ENCODE data around the gene CHPF. TPM values are rescaled to one million over a fixed set of nuclear protein-coding genes. Genes with fewer than 3 reads are reported as not detected.

CHPF gene
- total and polyA plus RNA-seq, 4 donors, result 26.5 to 135 (median 58.2) TPM

- WGBS, result 91% methylated on average over 3 of the region's 3 CpGs
- Histone ChIP-seq H3K4me3 (ENCODE audit: low read depth in 1 of 3, low read length in 3 of 3) (no peak overlapping the region), H3K9me3 (ENCODE audit: control insufficient read depth in 4 of 4, low read length in 3 of 4) (no peaks in the 10 kb centered on the region), H3K27me3 (ENCODE audit: control insufficient read depth in 4 of 4, insufficient read depth in 4 of 4, low read length in 3 of 4) (no peaks in the 10 kb centered on the region), H3K4me1 (ENCODE audit: control insufficient read depth in 4 of 4, insufficient read depth in 4 of 4, low read length in 3 of 4) (no peaks in the 10 kb centered on the region), H3K27ac (ENCODE audit: low read depth in 1 of 2, low read length in 2 of 2) (no peak overlapping the region), H3K9ac (ENCODE audit: low read depth in 1 of 2, low read length in 2 of 2) (no peak overlapping the region), H3K36me3 (ENCODE audit: control insufficient read depth in 4 of 4, insufficient read depth in 3 of 4, low read depth in 1 of 4, low read length in 3 of 4) (peaks cover 0 to 6% (median 0%) of the 10 kb centered on the region in 4 donors)
- no peak for DNase-seq (ENCODE audit: low spot score)
- TF ChIP-seq YY1 (IDR thresholded peaks at IDR 0.05) (no peak), EGR1 (IDR thresholded peaks at IDR 0.05; ENCODE audit: low read depth in 2 of 2) (no peak), RXRA (IDR thresholded peaks at IDR 0.05) (no peak), SP1 (IDR thresholded peaks at IDR 0.05) (no peak), GABPA (IDR thresholded peaks at IDR 0.05 in 1 of 2, conservative IDR thresholded peaks at IDR 0.05 in 1 of 2) (no peak), TAF1 (conservative IDR thresholded peaks at IDR 0.05) (no peak), NR2F2 (IDR thresholded peaks at IDR 0.05) (no peak)
- TF ChIP-seq, protein P1, sequence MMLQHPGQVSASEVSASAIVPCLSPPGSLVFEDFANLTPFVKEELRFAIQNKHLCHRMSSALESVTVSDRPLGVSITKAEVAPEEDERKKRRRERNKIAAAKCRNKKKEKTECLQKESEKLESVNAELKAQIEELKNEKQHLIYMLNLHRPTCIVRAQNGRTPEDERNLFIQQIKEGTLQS (IDR thresholded peaks at IDR 0.05), result no peak
Observed at GRCh38 chr2:219560893-219561178, 17.2 kb upstream of the CHPF start.

- Histone ChIP-seq H3K4me1 (ENCODE audit: control insufficient read depth in 4 of 4, insufficient read depth in 4 of 4, low read length in 3 of 4) (no peaks in the 10 kb centered on the region), H3K36me3 (ENCODE audit: control insufficient read depth in 4 of 4, insufficient read depth in 3 of 4, low read depth in 1 of 4, low read length in 3 of 4) (peaks cover 0 to 6% (median 0%) of the 10 kb centered on the region in 4 donors), H3K27ac (ENCODE audit: low read depth in 1 of 2, low read length in 2 of 2) (no peak overlapping the region), H3K9me3 (ENCODE audit: control insufficient read depth in 4 of 4, low read length in 3 of 4) (no peaks in the 10 kb centered on the region), H3K9ac (ENCODE audit: low read depth in 1 of 2, low read length in 2 of 2) (no peak overlapping the region), H3K27me3 (ENCODE audit: control insufficient read depth in 4 of 4, insufficient read depth in 4 of 4, low read length in 3 of 4) (no peaks in the 10 kb centered on the region), H3K4me3 (ENCODE audit: low read depth in 1 of 3, low read length in 3 of 3) (no peak overlapping the region)
- no peak for DNase-seq (ENCODE audit: low spot score)
- TF ChIP-seq GABPA (IDR thresholded peaks at IDR 0.05 in 1 of 2, conservative IDR thresholded peaks at IDR 0.05 in 1 of 2), result no peak
- TF ChIP-seq CTCF (IDR thresholded peaks at IDR 0.05; ENCODE audit: low read depth, low read length, missing input control), result peak; percentile 32
- WGBS, result 42% methylated on average over 8 of the region's 8 CpGs
Observed at GRCh38 chr2:219560037-219560892, 16.7 kb upstream of the CHPF start.

DNA sequence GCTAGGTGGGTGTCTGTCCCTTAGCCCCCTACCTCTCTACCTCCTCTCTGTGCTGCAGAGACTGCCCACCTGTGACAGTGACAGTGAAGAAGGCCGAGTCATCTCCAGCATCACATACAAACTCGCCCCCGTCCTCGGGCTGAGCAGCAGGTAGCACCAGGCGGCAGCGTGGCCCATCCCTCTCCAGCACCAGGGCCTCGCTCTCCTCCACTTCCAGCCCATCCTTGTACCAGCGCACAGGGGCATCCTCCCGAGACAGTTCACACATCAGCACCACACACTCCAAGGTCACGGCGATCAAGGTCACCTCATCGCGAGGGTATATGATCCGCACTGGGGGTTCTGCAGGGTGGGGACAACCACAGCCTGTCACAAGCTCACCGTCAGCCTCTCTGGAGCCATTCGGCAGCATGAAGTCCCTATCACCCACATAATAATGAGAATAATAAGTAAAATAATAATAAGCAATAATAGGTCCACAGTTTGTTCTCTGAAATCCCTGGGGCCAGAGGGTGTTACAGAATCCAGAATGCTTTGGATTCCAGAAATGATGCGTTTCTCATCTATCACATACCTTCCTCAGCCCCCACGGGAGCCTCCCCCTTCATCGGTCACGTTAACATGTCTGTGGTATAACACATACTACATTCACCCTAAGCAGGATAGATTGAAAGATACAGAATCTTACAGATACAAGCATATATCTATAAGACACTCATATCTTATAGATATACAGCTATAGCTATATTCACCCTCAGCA, 15.7 kb upstream of the CHPF start:
- no peak for DNase-seq (ENCODE audit: low spot score)
- H3K9ac ChIP-seq (ENCODE audit: low read depth in 1 of 2, low read length in 2 of 2), result no peak overlapping the region
- no peak overlapping the region for H3K27ac ChIP-seq (ENCODE audit: low read depth in 1 of 2, low read length in 2 of 2)
- 94% methylated on average over 20 of the region's 20 CpGs for WGBS
- peaks cover 0 to 3% (median 0%) of the 10 kb centered on the region in 4 donors for H3K36me3 ChIP-seq (ENCODE audit: control insufficient read depth in 4 of 4, insufficient read depth in 3 of 4, low read depth in 1 of 4, low read length in 3 of 4)
- no peak overlapping the region for H3K4me3 ChIP-seq (ENCODE audit: low read depth in 1 of 3, low read length in 3 of 3)
- no peaks in the 10 kb centered on the region for H3K9me3 ChIP-seq (ENCODE audit: control insufficient read depth in 4 of 4, low read length in 3 of 4)
- no peaks in the 10 kb centered on the region for H3K4me1 ChIP-seq (ENCODE audit: control insufficient read depth in 4 of 4, insufficient read depth in 4 of 4, low read length in 3 of 4)
- no peaks in the 10 kb centered on the region for H3K27me3 ChIP-seq (ENCODE audit: control insufficient read depth in 4 of 4, insufficient read depth in 4 of 4, low read length in 3 of 4)
- TF ChIP-seq FOXA2 (IDR thresholded peaks at IDR 0.05) (no peak), GABPA (IDR thresholded peaks at IDR 0.05 in 1 of 2, conservative IDR thresholded peaks at IDR 0.05 in 1 of 2) (no peak), EGR1 (IDR thresholded peaks at IDR 0.05; ENCODE audit: low read depth in 2 of 2) (no peak), HNF4G (IDR thresholded peaks at IDR 0.05) (no peak), HNF4A (conservative IDR thresholded peaks at IDR 0.05) (no peak), RAD21 (IDR thresholded peaks at IDR 0.05) (no peak), NR2F2 (IDR thresholded peaks at IDR 0.05) (no peak), SP1 (IDR thresholded peaks at IDR 0.05) (no peak), RXRA (IDR thresholded peaks at IDR 0.05) (no peak), YY1 (IDR thresholded peaks at IDR 0.05) (no peak), TAF1 (conservative IDR thresholded peaks at IDR 0.05) (no peak), CTCF (IDR thresholded peaks at IDR 0.05; ENCODE audit: low read depth, low read length, missing input control) (no peak)
- TF ChIP-seq, protein P2, sequence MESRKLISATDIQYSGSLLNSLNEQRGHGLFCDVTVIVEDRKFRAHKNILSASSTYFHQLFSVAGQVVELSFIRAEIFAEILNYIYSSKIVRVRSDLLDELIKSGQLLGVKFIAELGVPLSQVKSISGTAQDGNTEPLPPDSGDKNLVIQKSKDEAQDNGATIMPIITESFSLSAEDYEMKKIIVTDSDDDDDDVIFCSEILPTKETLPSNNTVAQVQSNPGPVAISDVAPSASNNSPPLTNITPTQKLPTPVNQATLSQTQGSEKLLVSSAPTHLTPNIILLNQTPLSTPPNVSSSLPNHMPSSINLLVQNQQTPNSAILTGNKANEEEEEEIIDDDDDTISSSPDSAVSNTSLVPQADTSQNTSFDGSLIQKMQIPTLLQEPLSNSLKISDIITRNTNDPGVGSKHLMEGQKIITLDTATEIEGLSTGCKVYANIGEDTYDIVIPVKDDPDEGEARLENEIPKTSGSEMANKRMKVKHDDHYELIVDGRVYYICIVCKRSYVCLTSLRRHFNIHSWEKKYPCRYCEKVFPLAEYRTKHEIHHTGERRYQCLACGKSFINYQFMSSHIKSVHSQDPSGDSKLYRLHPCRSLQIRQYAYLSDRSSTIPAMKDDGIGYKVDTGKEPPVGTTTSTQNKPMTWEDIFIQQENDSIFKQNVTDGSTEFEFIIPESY (IDR thresholded peaks at IDR 0.05), result no peak
- TF ChIP-seq, protein P1 (IDR thresholded peaks at IDR 0.05), result no peak
- TF ChIP-seq, protein P3, sequence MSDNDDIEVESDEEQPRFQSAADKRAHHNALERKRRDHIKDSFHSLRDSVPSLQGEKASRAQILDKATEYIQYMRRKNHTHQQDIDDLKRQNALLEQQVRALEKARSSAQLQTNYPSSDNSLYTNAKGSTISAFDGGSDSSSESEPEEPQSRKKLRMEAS (IDR thresholded peaks at IDR 0.05), result no peak

Measured in liver (tissue), 9 donors.